Hematopoietic multipotent progenitor cell treated with erythropoietin and hydrocortisone succinate and interleukin-3 and kit ligand, for 17 days (in vitro differentiated cells): Measurements from ENCODE around the gene SH2D6.
"Not testable (repeated sequence)": the region's sequence is repeated elsewhere in the genome, so short reads cannot be mapped to it uniquely, and the experiment has no call there.

Experiments
- DNase-seq: peaks from one replicate; pipeline ENCODE4 v3.0.0-alpha.2; 2015; ENCODE audit warnings: low spot score

Gene SH2D6

DNA sequence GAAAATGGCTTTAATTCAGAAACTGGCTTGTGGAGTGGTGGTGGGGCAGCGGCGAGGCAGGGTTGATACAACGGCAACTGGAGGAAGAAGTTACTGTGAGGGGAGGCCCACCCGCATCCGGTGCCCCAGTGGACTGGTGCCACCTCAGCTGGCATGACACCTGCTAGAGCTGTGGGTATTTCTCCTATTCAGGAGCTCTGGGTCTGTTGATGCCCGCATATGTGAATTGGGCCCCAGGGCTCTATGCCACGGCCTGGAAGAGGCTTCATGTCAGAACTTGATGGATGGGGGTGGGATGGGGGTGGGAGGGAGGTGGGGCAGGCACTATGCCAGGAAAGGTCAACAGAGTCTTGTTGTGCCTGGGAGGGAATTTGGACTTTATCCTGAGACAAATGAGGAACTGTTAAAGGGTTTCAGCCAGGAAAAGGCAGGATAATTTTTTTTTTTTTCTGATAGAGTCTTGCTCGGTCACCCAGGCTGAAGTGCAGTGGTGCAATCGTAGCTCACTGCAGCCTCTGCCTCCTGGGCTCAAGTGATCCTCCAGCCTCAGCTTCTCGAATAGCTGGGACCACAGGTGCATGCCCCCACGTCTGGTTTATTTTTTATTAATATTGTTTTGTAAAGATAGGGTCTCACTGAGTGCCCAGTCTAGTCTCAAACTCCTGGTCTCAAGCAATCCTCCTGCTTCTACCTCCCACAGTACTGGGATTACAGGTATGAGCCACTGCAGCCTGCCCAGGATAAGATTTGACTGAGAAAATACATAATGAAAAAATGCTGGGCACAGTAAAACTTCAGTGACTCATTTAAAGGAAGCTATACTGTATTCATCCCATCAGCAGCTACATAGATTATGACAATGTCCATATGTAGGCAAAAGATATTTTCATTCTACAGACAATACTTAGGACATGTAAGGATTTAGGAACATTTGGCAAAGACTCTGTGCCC lies 52.6 kb downstream of the SH2D6 start:
- no peak for DNase-seq

DNA sequence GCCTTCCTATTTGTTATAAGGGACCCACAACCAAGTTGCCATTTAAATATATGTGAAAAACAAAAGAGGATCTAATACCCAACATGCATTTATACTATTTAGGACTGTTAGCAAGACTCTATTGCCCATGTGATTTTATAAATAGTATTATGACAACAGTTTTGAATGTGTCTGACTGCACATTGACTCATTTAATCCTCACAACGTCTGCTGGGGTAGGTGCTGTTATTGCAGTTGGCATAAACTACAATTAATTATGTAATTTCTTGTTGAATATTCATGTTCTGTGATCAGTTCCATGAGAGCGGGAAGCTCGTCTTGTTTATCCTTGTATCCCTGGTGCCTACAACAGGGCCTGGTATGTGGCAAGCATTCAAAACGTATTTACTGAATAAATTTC lies 53.7 kb downstream of the SH2D6 start:
- DNase-seq, result no peak

DNA sequence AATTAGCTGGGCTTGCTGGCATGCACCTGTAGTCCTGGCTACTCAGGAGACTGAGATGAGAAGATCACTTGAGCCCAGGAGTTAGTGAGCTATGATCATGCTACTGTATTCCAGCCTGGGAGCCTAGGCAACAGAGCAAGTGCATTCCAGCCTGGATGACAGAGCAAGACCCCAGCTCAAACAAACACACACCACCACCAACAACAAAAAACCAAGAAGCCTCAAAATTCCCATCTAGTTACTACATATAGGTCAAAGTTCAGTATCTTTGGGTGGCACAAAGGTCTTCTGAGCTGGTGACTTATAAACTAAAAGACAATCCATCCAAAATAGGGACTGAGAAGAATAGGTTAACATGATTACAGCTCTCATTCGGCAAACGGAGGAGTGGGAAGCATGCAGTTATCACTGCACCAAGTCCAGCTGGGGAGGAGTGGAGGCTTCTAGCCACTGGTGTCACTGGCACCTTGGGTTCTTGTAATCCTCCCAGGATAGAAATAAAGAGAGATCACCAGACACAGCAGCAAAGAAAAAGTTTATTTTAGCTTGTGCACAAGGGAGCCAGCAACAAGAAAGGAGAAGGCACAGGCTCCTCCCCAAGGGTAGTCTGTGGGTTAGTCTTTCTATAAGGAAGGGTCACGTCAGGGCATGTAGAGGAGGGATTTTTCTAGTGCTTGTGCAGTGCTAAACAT lies 57.4 kb downstream of the SH2D6 start:
- no peak for DNase-seq

DNA sequence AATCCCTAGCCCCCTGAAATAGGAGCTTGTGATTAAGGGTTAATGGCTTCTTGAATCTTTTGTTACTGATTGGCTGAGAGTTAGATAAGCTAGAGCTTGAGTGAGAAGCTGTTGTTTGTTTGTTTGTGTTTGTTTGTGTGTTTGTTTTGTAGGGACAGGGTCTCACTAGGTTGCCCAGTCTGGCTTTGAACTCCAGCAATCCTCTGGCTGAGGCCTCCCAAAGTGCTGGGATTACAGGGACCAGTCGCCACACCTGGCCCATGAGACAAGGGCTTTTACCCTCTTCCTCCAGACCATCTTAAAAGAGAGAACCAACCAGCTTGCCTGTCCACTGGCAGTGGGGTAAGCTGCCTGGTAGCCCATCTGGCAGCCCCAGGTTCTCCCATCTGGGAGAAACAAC lies 58.1 kb downstream of the SH2D6 start:
- DNase-seq, result no peak

DNA sequence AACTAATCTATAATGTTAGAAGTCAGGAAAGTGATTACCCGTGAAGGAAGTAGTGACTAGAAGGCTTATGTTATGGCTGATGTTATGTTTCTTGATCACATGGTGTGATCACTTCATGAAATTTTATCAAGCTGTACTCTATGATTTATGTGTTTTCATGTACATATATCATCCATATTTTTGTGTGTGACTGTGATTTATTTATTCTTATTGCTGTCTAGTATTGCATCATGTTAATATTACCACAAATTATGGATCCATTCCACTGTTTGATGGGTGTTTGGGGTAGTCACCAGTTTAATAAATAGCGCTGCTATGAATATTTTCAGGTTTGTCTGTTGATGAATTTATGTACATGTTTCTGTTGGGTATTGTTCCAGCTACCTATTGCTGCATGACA lies 59.4 kb downstream of the SH2D6 start:
- no peak for DNase-seq

DNA sequence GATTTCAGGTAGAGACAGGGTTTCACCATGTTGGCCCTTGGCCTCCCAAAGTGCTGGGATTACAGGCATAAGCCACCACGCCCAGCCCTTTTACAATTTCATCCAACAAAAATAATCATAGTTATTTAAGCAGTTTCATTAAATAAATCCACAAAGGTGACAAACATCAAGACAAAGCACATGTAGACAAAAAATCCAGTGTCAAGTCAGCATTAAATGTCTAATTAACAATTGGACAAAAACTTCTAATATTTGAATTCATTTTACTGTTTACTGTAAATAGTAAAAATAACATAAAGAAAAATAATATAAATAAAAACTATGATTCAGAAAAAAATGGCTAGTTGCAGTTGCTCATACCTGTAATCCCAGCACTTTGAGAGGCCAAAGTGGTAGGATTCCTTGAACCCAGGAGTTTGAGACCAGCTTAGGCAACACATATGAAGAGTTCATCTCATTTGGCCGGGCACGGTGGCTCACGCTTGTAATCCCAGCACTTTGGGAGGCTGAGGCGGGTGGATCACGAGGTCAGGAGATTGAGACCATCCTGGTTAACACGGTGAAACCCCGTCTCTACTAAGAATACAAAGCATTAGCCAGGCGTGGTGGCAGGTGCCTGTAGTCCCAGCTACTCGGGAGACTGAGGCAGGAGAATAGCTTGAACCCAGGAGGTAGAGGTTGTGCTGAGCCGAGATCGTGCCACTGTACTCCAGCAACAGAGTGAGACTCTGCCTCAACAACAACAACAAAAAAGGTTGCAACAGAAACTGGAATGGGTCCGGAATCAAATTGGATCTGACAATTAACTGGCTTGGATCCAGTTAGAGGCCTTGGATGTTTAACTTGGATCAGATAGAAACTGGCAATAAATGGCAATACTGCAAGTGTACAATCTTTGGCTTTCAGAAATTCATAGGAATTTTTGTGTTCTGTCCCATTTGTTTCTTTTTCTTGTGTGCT lies 63.6 kb downstream of the SH2D6 start:
- DNase-seq, result no peak

DNA sequence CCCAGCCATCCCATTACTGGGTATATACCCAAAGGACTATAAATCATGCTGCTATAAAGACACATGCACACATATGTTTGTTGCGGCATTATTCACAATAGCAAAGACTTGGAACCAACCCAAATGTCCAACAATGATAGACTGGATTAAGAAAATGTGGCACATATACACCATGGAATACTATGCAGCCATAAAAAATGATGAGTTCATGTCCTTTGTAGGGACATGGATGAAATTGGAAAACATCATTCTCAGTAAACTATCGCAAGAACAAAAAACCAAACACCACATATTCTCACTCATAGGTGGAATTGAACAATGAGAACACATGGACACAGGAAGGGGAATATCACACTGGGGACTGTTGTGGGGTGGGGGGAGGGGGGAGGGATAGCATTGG lies 66.1 kb downstream of the SH2D6 start:
- not testable (repeated sequence) for DNase-seq

DNA sequence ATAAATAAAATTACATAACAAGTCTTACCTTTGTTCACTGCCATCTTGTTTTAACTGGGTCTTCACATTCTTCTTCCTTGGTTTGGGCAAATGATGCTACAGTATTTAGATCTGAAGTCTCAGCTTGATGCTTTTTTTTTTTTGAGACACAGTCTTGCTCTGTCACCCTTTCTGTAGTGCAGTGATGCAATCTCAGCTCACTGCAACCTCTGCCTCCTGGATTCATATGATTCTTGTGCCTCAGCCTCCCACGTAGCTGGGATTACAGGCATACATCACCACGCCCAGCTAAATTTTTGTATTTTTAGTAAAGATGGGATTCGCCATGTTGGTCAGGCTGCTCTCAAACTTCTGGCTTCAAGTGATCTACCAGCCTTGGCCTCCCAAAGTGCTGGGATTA lies 67.3 kb downstream of the SH2D6 start:
- no peak for DNase-seq
